OCI-LY1 (cell line): Measurements from ENCODE around the gene CAVIN1.
"Not testable (repeated sequence)": the region's sequence is repeated elsewhere in the genome, so short reads cannot be mapped to it uniquely, and the experiment has no call there.

Source experiments
- H2AFZ ChIP-seq: fragments of 200-600 bp; sonication (generic), shearing (Covaris generic); 2 replicates; pipeline ENCODE4 v1.6.0; 2014; ENCODE audit warnings: antibody characterized with exemption, mild to moderate bottlenecking, low read length
- H3F3A ChIP-seq: fragments of 200-600 bp; sonication (generic), shearing (Covaris generic); 2 replicates; pipeline ENCODE4 v1.6.0; 2014; ENCODE audit warnings: mild to moderate bottlenecking, antibody characterized with exemption, low read length, moderate library complexity; ENCODE audit not compliant: insufficient read depth
- H3K27ac ChIP-seq: fragments of 200-600 bp; sonication (generic); 2 replicates; pipeline ENCODE4 v1.5.1; 2014; ENCODE audit warnings: low read length, mixed run types, mild to moderate bottlenecking, low read depth; ENCODE audit not compliant: poor library complexity, severe bottlenecking
- H3K27me3 ChIP-seq: fragments of 200-600 bp; sonication (generic); 2 replicates; pipeline ENCODE4 v1.6.0; 2014; ENCODE audit warnings: antibody characterized with exemption, mild to moderate bottlenecking, low read length, moderate library complexity; ENCODE audit not compliant: insufficient read depth
- H3K36me3 ChIP-seq: fragments of 200-600 bp; sonication (generic); 2 replicates; pipeline ENCODE4 v1.6.1; 2014; ENCODE audit warnings: mild to moderate bottlenecking, antibody characterized with exemption, low read length, moderate library complexity, mixed read lengths; ENCODE audit not compliant: insufficient read depth
- H3K4me1 ChIP-seq: fragments of 200-600 bp; sonication (generic); 2 replicates; pipeline ENCODE4 v1.5.1; 2014; ENCODE audit warnings: mild to moderate bottlenecking, low read length, moderate library complexity; ENCODE audit not compliant: insufficient read depth, severe bottlenecking
- H3K4me2 ChIP-seq: fragments of 200-600 bp; sonication (generic), shearing (Covaris generic); 2 replicates; pipeline ENCODE4 v1.6.1; 2014; ENCODE audit warnings: low read length
- H3K4me3 ChIP-seq: fragments of 200-600 bp; sonication (generic); 2 replicates; pipeline ENCODE4 v1.5.1; 2014; ENCODE audit warnings: low read length, low read depth, mild to moderate bottlenecking, mixed read lengths; ENCODE audit not compliant: poor library complexity, severe bottlenecking
- H3K79me2 ChIP-seq: fragments of 200-600 bp; shearing (Covaris generic); 2 replicates; pipeline ENCODE4 v1.6.1; 2016; ENCODE audit warnings: mixed run types, low read length, mixed read lengths; ENCODE audit not compliant: insufficient read depth
- H3K9ac ChIP-seq: fragments of 200-600 bp; sonication (generic), shearing (Covaris generic); 2 replicates; pipeline ENCODE4 v1.6.1; 2014; ENCODE audit warnings: mild to moderate bottlenecking, low read length, mixed read lengths
- H3K9me2 ChIP-seq: fragments of 200-600 bp; sonication (generic), shearing (Covaris generic); 2 replicates; pipeline ENCODE4 v1.6.1; 2014; ENCODE audit warnings: low read depth, mild to moderate bottlenecking, low read length, mixed read lengths
- H3K9me3 ChIP-seq: fragments of 200-600 bp; shearing (Covaris generic); 2 replicates; pipeline ENCODE4 v1.6.1; 2014; ENCODE audit warnings: low read length, mixed read lengths
- H4K20me1 ChIP-seq: fragments of 200-600 bp; sonication (generic), shearing (Covaris generic); 2 replicates; pipeline ENCODE4 v1.6.0; 2016; ENCODE audit warnings: mild to moderate bottlenecking, low read length; ENCODE audit not compliant: insufficient read depth
- CTCF ChIP-seq: fragments of 200-600 bp; sonication (generic), shearing (Covaris generic); IDR thresholded peaks from 2 replicates; pipeline ENCODE4 v1.5.1; 2017; ENCODE audit warnings: mild to moderate bottlenecking, antibody characterized with exemption, low read length, moderate library complexity, mixed read lengths
- EZH2 ChIP-seq: fragments of 200-600 bp; sonication (generic), shearing (Covaris generic); IDR thresholded peaks from 2 replicates; pipeline ENCODE4 v1.8.0; 2017; ENCODE audit warnings: borderline replicate concordance, mixed run types, mild to moderate bottlenecking, antibody characterized with exemption, low read length, moderate library complexity, mixed read lengths

The CAVIN1 gene

GRCh38 chr17:42399948-42400843 lies 22.9 kb downstream of the CAVIN1 start:
- Histone ChIP-seq H3K9me3 (no peaks in the 10 kb centered on the region), H3K79me2 (no peaks in the 10 kb centered on the region), H2AFZ (no peak overlapping the region), H4K20me1 (no peaks in the 10 kb centered on the region), H3K36me3 (no peaks in the 10 kb centered on the region), H3K4me2 (no peak overlapping the region), H3K27me3 (peaks cover 10% of the 10 kb centered on the region; the same call in 1 of the 2 replicates), H3K4me1 (no peaks in the 10 kb centered on the region), H3K9me2 (no peaks in the 10 kb centered on the region), H3K27ac (no peak overlapping the region), H3F3A (no peaks in the 10 kb centered on the region), H3K4me3 (no peak overlapping the region), H3K9ac (no peak overlapping the region)
- no peak for TF ChIP-seq EZH2
- TF ChIP-seq CTCF: no peak

GRCh38 chr17:42399121-42399520 lies 23.9 kb downstream of the CAVIN1 start:
- H3K4me1 ChIP-seq: no peaks in the 10 kb centered on the region
- no peak for TF ChIP-seq CTCF
- no peak for TF ChIP-seq EZH2
- H3K27ac ChIP-seq: no peak overlapping the region
- no peak overlapping the region for H3K9ac ChIP-seq
- H3K27me3 ChIP-seq: peaks cover 7% of the 10 kb centered on the region; the same call in 1 of the 2 replicates
- H2AFZ ChIP-seq: no peak overlapping the region
- no peaks in the 10 kb centered on the region for H3K79me2 ChIP-seq
- H3K4me3 ChIP-seq: no peak overlapping the region
- H3K36me3 ChIP-seq: no peaks in the 10 kb centered on the region
- no peaks in the 10 kb centered on the region for H4K20me1 ChIP-seq
- no peaks in the 10 kb centered on the region for H3K9me2 ChIP-seq
- H3K4me2 ChIP-seq: no peak overlapping the region
- H3F3A ChIP-seq: no peaks in the 10 kb centered on the region
- no peaks in the 10 kb centered on the region for H3K9me3 ChIP-seq

- H2AFZ ChIP-seq, H3K4me1 ChIP-seq, H3F3A ChIP-seq, H3K4me3 ChIP-seq, H3K9ac ChIP-seq, H3K9me2 ChIP-seq, H3K36me3 ChIP-seq, H4K20me1 ChIP-seq, H3K79me2 ChIP-seq, H3K27ac ChIP-seq, H3K9me3 ChIP-seq, H3K4me2 ChIP-seq, H3K27me3 ChIP-seq: not testable (repeated sequence)
Observed at GRCh38 chr17:42395601-42396000, 27.5 kb downstream of the CAVIN1 start.

DNA sequence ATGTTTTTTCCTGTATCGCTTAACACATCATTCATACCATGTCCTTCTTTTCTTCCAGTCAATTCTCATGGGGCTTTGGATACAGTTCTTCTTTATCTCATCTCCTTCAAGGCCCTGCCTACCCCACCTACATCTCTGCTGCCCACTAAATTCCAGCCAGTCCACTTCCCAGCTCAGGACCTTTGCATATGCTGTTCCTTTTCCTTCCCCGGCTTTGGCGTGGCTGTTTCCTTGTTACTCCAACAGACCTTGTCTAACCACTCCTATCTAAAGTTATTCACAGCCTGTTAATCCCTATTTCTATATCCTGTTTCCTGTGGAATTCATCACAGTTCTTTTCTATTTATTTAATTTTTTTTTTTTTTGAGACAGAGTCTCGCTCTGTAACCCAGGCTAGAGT lies 28.2 kb downstream of the CAVIN1 start:
- no peak for TF ChIP-seq CTCF
- no peak for TF ChIP-seq EZH2

More for the DNA sequence above, 28.2 kb downstream of the CAVIN1 start:
- H3K4me1 ChIP-seq: no peaks in the 10 kb centered on the region
- H2AFZ ChIP-seq: no peak overlapping the region
- H3K9me2 ChIP-seq: no peaks in the 10 kb centered on the region
- no peak overlapping the region for H3K4me3 ChIP-seq
- H3K9ac ChIP-seq: no peak overlapping the region
- no peaks in the 10 kb centered on the region for H3F3A ChIP-seq
- no peaks in the 10 kb centered on the region for H3K9me3 ChIP-seq
- no peak overlapping the region for H3K4me2 ChIP-seq
- H3K27me3 ChIP-seq: no peaks in the 10 kb centered on the region; the same call in 1 of the 2 replicates
- no peaks in the 10 kb centered on the region for H4K20me1 ChIP-seq
- H3K36me3 ChIP-seq: no peaks in the 10 kb centered on the region
- no peaks in the 10 kb centered on the region for H3K79me2 ChIP-seq
- H3K27ac ChIP-seq: no peak overlapping the region
